OCI-LY3 (cell line): ENCODE results near the gene VWC2L.

Experiments used
- H2AFZ ChIP-seq: fragments of 200-600, 300-600 bp; shearing (Covaris generic); 2 replicates; pipeline ENCODE4 v1.6.0; 2014; ENCODE audit warnings: antibody characterized with exemption, low read depth, low read length
- H3K27ac ChIP-seq: fragments of 200-600, 300-600 bp; sonication (generic); 2 replicates; pipeline ENCODE4 v1.5.1; 2014; ENCODE audit warnings: mild to moderate bottlenecking, low read length, moderate library complexity, mixed read lengths
- H3K27me3 ChIP-seq: fragments of 200-600, 300-600 bp; sonication (generic); 2 replicates; pipeline ENCODE4 v1.6.1; 2014; ENCODE audit warnings: low read depth, low read length, mixed read lengths
- H3K36me3 ChIP-seq: fragments of 200-600, 300-600 bp; sonication (generic); replicated peaks from 2 replicates; pipeline ENCODE3; 2014; ENCODE audit warnings: low read depth, low read length, mixed read lengths
- H3K4me1 ChIP-seq: fragments of 300-600, 200-600 bp; sonication (generic); 2 replicates; pipeline ENCODE4 v1.6.1; 2014; ENCODE audit warnings: low read length, mixed read lengths
- H3K4me2 ChIP-seq: fragments of 200-600, 300-600 bp; sonication (generic); 2 replicates; pipeline ENCODE4 v1.6.1; 2014; ENCODE audit warnings: low read length, mixed read lengths
- H3K4me3 ChIP-seq: fragments of 300-600, 200-600 bp; sonication (generic); 2 replicates; pipeline ENCODE4 v1.5.1; 2014; ENCODE audit warnings: antibody characterized with exemption, mild to moderate bottlenecking, low read length, moderate library complexity
- H3K79me2 ChIP-seq: fragments of 300-600, 200-600 bp; shearing (Covaris generic); 2 replicates; pipeline ENCODE4 v1.6.1; 2014; ENCODE audit warnings: mild to moderate bottlenecking, low read length, mixed read lengths
- H3K9ac ChIP-seq: fragments of 300-600, 200-600 bp; shearing (Covaris generic); 2 replicates; pipeline ENCODE4 v1.6.0; 2014; ENCODE audit warnings: mild to moderate bottlenecking, low read length, moderate library complexity
- H3K9me3 ChIP-seq: fragments of 200-600, 300-600 bp; shearing (Covaris generic); 2 replicates; pipeline ENCODE4 v1.6.1; 2014; ENCODE audit warnings: low read length, mixed read lengths; ENCODE audit not compliant: insufficient read depth
- H4K20me1 ChIP-seq: fragments of 200-600, 300-600 bp; sonication (generic); 2 replicates; pipeline ENCODE4 v1.6.1; 2016; ENCODE audit warnings: low read length, mixed read lengths; ENCODE audit not compliant: insufficient read depth
- CTCF ChIP-seq: fragments of 200-600, 300-600 bp; sonication (generic); IDR thresholded peaks from 2 replicates; pipeline ENCODE4 v1.5.1; 2014; ENCODE audit warnings: antibody characterized with exemption, low read length, low read depth
- EZH2phosphoT487 ChIP-seq: fragments of 200-600 bp; shearing (Covaris generic); IDR thresholded peaks from 2 replicates; pipeline ENCODE4 v1.6.1; 2018; ENCODE audit warnings: antibody characterized with exemption, mixed run types, low read depth

VWC2L gene

GRCh38 chr2:214504599-214505376 is 93.9 kb downstream of the VWC2L start:
- H3K9ac ChIP-seq: no peak overlapping the region
- no peak for TF ChIP-seq CTCF
- no peak for TF ChIP-seq EZH2phosphoT487
- H3K36me3 ChIP-seq: no peaks in the 10 kb centered on the region
- no peaks in the 10 kb centered on the region for H3K9me3 ChIP-seq
- peaks cover 25% of the 10 kb centered on the region for H3K4me1 ChIP-seq
- no peaks in the 10 kb centered on the region for H3K79me2 ChIP-seq
- no peak overlapping the region for H2AFZ ChIP-seq
- H3K4me3 ChIP-seq: no peak overlapping the region
- H4K20me1 ChIP-seq: no peaks in the 10 kb centered on the region
- H3K4me2 ChIP-seq: no peak overlapping the region
- no peaks in the 10 kb centered on the region for H3K27me3 ChIP-seq
- no peak overlapping the region for H3K27ac ChIP-seq

GRCh38 chr2:214507032-214507431 is 96.2 kb downstream of the VWC2L start:
- H4K20me1 ChIP-seq: no peaks in the 10 kb centered on the region
- no peak overlapping the region for H3K4me3 ChIP-seq
- no peaks in the 10 kb centered on the region for H3K79me2 ChIP-seq
- H3K27ac ChIP-seq: no peak overlapping the region
- H3K9me3 ChIP-seq: no peaks in the 10 kb centered on the region
- TF ChIP-seq EZH2phosphoT487 (no peak), CTCF (no peak)
- no peaks in the 10 kb centered on the region for H3K27me3 ChIP-seq
- H3K9ac ChIP-seq: no peak overlapping the region
- no peak overlapping the region for H3K4me2 ChIP-seq
- H3K36me3 ChIP-seq: no peaks in the 10 kb centered on the region
- no peak overlapping the region for H2AFZ ChIP-seq
- peaks cover 25% of the 10 kb centered on the region for H3K4me1 ChIP-seq

- no peaks in the 10 kb centered on the region for H3K27me3 ChIP-seq
- H3K4me2 ChIP-seq: no peak overlapping the region
- no peak overlapping the region for H3K4me3 ChIP-seq
- no peaks in the 10 kb centered on the region for H3K79me2 ChIP-seq
- no peaks in the 10 kb centered on the region for H4K20me1 ChIP-seq
- no peak overlapping the region for H2AFZ ChIP-seq
- no peak for TF ChIP-seq CTCF
- TF ChIP-seq EZH2phosphoT487: no peak
- H3K4me1 ChIP-seq: no peaks in the 10 kb centered on the region
- H3K27ac ChIP-seq: no peak overlapping the region
- no peaks in the 10 kb centered on the region for H3K36me3 ChIP-seq
- no peak overlapping the region for H3K9ac ChIP-seq
- no peaks in the 10 kb centered on the region for H3K9me3 ChIP-seq
These were observed 103.8 kb downstream of the VWC2L start for GRCh38 chr2:214514704-214515103.

- no peak overlapping the region for H3K9ac ChIP-seq
- H3K79me2 ChIP-seq: no peaks in the 10 kb centered on the region
- no peaks in the 10 kb centered on the region for H4K20me1 ChIP-seq
- no peak overlapping the region for H3K27ac ChIP-seq
- H3K27me3 ChIP-seq: no peaks in the 10 kb centered on the region
- TF ChIP-seq CTCF (no peak), EZH2phosphoT487 (no peak)
- no peaks in the 10 kb centered on the region for H3K36me3 ChIP-seq
- no peaks in the 10 kb centered on the region for H3K4me1 ChIP-seq
- no peaks in the 10 kb centered on the region for H3K9me3 ChIP-seq
- no peak overlapping the region; the same call in 1 of the 2 replicates for H2AFZ ChIP-seq
- H3K4me2 ChIP-seq: no peak overlapping the region
- no peak overlapping the region for H3K4me3 ChIP-seq
These were observed 104.3 kb downstream of the VWC2L start for GRCh38 chr2:214515111-214515510.
